PFSK-1 (cell line): Measurements from ENCODE around the gene FCHO1.

Source experiments
- TAF1 ChIP-seq: IDR thresholded peaks from 2 replicates; pipeline ENCODE4 v1.6.1; 2012; ENCODE audit warnings: low read length, control low read depth, borderline replicate concordance; ENCODE audit not compliant: insufficient read depth
- TF ChIP-seq, protein P1 (sequence below), 2 experiments: IDR thresholded peaks; 2 replicates each; pipeline versions ENCODE4 v1.6.1 to v1.8.0; 2011 to 2012; ENCODE audit warnings: low read depth in 2 of 2, low read length in 2 of 2, control low read depth in 1 of 2, inconsistent platforms in 1 of 2, mild to moderate bottlenecking in 1 of 2, moderate library complexity in 1 of 2; ENCODE audit not compliant: insufficient read depth in 1 of 2

GRCh38 chr19:17794731-17795494 lies 43.6 kb downstream of the FCHO1 start, which contains the start of gene B3GNT3:
- TF ChIP-seq, protein P1, sequence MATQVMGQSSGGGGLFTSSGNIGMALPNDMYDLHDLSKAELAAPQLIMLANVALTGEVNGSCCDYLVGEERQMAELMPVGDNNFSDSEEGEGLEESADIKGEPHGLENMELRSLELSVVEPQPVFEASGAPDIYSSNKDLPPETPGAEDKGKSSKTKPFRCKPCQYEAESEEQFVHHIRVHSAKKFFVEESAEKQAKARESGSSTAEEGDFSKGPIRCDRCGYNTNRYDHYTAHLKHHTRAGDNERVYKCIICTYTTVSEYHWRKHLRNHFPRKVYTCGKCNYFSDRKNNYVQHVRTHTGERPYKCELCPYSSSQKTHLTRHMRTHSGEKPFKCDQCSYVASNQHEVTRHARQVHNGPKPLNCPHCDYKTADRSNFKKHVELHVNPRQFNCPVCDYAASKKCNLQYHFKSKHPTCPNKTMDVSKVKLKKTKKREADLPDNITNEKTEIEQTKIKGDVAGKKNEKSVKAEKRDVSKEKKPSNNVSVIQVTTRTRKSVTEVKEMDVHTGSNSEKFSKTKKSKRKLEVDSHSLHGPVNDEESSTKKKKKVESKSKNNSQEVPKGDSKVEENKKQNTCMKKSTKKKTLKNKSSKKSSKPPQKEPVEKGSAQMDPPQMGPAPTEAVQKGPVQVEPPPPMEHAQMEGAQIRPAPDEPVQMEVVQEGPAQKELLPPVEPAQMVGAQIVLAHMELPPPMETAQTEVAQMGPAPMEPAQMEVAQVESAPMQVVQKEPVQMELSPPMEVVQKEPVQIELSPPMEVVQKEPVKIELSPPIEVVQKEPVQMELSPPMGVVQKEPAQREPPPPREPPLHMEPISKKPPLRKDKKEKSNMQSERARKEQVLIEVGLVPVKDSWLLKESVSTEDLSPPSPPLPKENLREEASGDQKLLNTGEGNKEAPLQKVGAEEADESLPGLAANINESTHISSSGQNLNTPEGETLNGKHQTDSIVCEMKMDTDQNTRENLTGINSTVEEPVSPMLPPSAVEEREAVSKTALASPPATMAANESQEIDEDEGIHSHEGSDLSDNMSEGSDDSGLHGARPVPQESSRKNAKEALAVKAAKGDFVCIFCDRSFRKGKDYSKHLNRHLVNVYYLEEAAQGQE (IDR thresholded peaks at IDR 0.05; ENCODE audit: insufficient read depth in 1 of 2, low read depth in 2 of 2, low read length in 2 of 2): no peak
- TF ChIP-seq TAF1: no peak
